Measurements from ENCODE around the gene CFAP46.

The CFAP46 gene

GRCh38 chr10:132836248-132836831 lies 106.0 kb downstream of the CFAP46 start:
- TF ChIP-seq CTCF (IDR thresholded peaks at IDR 0.05; ENCODE audit: control insufficient read depth, insufficient read depth, low read depth, low read length, missing control alignments), result no peak
- DNase-seq (ENCODE audit: low read depth), result no peak
- H3K4me3 ChIP-seq (ENCODE audit: control insufficient read depth, low read depth, low read length), result no peak overlapping the region

- H3K4me3 ChIP-seq (ENCODE audit: control insufficient read depth, low read depth, low read length), result no peak overlapping the region
- TF ChIP-seq CTCF (IDR thresholded peaks at IDR 0.05; ENCODE audit: control insufficient read depth, insufficient read depth, low read depth, low read length, missing control alignments), result no peak
- no peak for DNase-seq (ENCODE audit: low read depth)
These were observed 106.5 kb downstream of the CFAP46 start for GRCh38 chr10:132835848-132836233.

GRCh38 chr10:132834891-132835847 lies 107.2 kb downstream of the CFAP46 start:
- no peak overlapping the region for H3K4me3 ChIP-seq (ENCODE audit: control insufficient read depth, low read depth, low read length)
- TF ChIP-seq CTCF (IDR thresholded peaks at IDR 0.05; ENCODE audit: control insufficient read depth, insufficient read depth, low read depth, low read length, missing control alignments), result no peak
- no peak for DNase-seq (ENCODE audit: low read depth)

GRCh38 chr10:132834311-132834761 lies 108.0 kb downstream of the CFAP46 start:
- H3K4me3 ChIP-seq (ENCODE audit: control insufficient read depth, low read depth, low read length), result no peak overlapping the region
- TF ChIP-seq CTCF (IDR thresholded peaks at IDR 0.05; ENCODE audit: control insufficient read depth, insufficient read depth, low read depth, low read length, missing control alignments), result no peak
- no peak for DNase-seq (ENCODE audit: low read depth)

- no peak overlapping the region for H3K4me3 ChIP-seq (ENCODE audit: control insufficient read depth, low read depth, low read length)
- no peak for DNase-seq (ENCODE audit: low read depth)
- TF ChIP-seq CTCF (IDR thresholded peaks at IDR 0.05; ENCODE audit: control insufficient read depth, insufficient read depth, low read depth, low read length, missing control alignments), result no peak
These were observed 108.8 kb downstream of the CFAP46 start for GRCh38 chr10:132833421-132834111.

- no peak for TF ChIP-seq CTCF (IDR thresholded peaks at IDR 0.05; ENCODE audit: control insufficient read depth, insufficient read depth, low read depth, low read length, missing control alignments)
- no peak for DNase-seq (ENCODE audit: low read depth)
- H3K4me3 ChIP-seq (ENCODE audit: control insufficient read depth, low read depth, low read length), result no peak overlapping the region
These were observed 110.0 kb downstream of the CFAP46 start for GRCh38 chr10:132832186-132832969.
